GM12875 (cell line): Measurements from ENCODE around the gene ABCG5.

Experiments
- H3K4me3 ChIP-seq: one replicate; pipeline ENCODE4 v1.5.1; 2011; ENCODE audit warnings: low read depth, low read length, control low read depth
- TF ChIP-seq, protein P1 (sequence below): IDR thresholded peaks from 2 replicates; pipeline ENCODE4 v1.5.1; 2011; ENCODE audit warnings: low read depth, mild to moderate bottlenecking, control low read depth, inconsistent platforms, low read length, moderate library complexity, borderline replicate concordance; ENCODE audit not compliant: insufficient read depth

ABCG5 gene

DNA sequence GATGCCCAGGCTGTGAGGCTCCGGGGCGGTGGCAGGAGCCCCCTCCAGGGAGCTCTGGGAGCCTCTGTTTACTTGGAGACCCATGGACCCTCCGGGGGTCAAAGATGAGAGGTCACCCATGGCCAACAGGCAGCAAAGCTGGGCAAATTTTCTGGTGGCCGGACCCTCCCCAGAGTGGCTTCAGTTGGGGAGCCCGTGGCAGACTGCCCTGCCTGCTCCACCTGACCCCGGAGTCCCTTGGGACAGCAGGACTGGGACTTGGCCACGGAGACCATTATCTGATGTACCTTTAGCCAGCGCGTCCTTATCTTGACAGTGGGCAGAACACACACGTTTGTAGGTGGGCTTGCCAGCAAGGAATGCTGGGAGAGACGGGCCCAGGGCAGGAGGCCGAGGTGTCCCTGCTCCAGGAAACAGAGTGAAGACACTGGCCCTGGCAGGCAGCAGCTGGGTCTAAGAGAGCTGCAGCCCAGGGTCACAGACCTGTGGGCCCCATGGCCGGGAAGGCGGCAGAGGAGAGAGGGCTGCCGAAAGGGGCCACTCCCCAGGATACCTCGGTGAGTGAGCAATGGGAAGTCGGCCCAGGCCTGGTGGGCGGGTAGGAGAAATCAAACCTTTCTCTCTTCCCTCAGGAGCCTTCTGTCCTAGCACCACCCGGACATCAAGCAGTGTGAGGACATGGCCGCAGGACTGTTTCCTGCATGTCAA, at the start of gene ABCG5, which contains the start of gene ABCG8:
ABCG5 (minus strand) TSS at position 280 of the 708 bp plus-strand sequence; CDS start at position 120, 160 bp downstream.
ABCG8 (plus strand) TSS at position 412 of the 708 bp plus-strand sequence; CDS start at position 495, 83 bp downstream.
- TF ChIP-seq, protein P1, sequence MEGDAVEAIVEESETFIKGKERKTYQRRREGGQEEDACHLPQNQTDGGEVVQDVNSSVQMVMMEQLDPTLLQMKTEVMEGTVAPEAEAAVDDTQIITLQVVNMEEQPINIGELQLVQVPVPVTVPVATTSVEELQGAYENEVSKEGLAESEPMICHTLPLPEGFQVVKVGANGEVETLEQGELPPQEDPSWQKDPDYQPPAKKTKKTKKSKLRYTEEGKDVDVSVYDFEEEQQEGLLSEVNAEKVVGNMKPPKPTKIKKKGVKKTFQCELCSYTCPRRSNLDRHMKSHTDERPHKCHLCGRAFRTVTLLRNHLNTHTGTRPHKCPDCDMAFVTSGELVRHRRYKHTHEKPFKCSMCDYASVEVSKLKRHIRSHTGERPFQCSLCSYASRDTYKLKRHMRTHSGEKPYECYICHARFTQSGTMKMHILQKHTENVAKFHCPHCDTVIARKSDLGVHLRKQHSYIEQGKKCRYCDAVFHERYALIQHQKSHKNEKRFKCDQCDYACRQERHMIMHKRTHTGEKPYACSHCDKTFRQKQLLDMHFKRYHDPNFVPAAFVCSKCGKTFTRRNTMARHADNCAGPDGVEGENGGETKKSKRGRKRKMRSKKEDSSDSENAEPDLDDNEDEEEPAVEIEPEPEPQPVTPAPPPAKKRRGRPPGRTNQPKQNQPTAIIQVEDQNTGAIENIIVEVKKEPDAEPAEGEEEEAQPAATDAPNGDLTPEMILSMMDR, result no peak
- H3K4me3 ChIP-seq, result no peak within 1 kb of the TSS

DNA sequence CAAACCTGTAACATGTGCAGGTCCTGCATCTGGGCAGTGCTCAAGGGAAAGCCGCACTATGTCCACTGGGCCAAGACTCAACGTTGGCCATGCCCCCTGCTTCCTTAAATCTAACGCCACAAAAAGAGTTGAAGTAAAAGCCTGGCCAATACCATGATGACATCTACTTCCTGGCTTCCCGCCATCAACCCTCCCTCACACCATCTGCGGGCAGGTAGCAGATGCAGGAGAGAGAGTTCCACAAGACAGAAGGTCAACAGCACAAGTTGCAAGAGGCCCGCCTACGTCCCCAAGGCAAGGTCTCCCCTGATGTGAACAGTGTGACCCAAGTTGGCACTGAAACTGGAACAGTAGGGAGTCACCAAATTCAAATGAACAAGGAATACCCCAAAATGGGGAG, 48.5 kb upstream of the ABCG5 start:
- H3K4me3 ChIP-seq, result no peak overlapping the region

DNA sequence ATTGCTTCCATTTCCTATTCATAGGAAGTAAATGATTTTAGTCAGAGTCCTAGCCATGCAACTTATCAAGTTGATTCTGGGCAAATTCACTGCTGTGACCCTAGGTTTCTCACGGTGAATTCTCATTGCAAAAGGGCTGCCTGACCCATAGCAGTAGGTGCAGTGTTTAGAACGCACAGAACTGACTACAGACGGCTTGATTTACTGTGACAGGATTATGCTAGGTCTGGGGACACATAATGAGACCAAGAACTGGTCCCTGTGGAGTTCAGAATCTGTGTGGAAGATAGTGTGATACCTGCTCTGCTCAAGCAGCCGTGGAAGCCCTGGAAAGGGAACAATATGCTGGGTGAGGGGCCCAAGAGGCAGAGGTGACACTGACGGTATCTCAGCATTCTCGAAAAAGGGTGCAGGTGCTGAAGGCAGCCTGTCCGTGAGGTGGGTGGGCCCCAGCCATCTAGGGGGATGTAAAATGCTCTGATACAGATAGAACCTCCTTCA, 46.5 kb upstream of the ABCG5 start:
- TF ChIP-seq, protein P1, result no peak
- no peak overlapping the region for H3K4me3 ChIP-seq

More for the DNA sequence above, 48.5 kb upstream of the ABCG5 start:
- TF ChIP-seq, protein P1, result no peak

DNA sequence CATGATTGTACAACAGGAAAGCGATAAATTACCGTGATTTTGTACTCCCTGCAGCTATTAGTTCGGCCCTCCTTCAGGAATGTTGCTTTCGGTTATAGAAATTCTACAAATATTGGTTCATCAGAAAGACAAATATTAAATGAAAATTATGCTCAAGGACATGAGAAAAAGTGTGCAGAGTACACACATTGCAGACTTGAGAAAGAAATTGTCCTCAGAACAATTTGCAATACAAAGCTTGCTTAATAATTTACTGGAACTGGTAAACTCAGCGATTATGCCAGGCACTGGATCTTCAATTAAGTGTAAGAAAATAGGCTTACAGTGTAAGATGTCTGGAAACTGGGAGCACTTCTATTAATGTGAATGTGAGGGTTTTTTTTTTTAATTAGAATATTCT, 46.0 kb upstream of the ABCG5 start:
- TF ChIP-seq, protein P1, result no peak
- H3K4me3 ChIP-seq, result no peak overlapping the region

DNA sequence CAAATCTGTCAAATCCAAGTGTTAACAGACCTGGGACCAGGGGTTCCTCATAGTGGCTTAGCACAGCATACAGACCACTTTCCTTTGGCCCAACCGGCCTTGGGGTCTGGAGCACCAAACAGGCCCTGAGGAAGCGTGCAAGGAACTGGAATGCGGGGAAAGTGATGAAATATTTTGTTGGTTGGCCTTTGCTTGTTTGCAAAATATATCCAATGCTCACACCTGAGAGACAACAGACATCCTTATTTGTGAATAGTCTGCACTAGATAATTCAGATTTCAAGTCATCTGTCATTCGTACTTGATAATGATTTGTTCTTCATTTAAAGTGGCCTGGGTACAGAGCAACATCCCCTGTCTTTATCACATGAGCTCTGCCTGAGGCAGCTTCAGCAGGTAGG, 43.7 kb upstream of the ABCG5 start:
- TF ChIP-seq, protein P1, result no peak
- no peak overlapping the region for H3K4me3 ChIP-seq

DNA sequence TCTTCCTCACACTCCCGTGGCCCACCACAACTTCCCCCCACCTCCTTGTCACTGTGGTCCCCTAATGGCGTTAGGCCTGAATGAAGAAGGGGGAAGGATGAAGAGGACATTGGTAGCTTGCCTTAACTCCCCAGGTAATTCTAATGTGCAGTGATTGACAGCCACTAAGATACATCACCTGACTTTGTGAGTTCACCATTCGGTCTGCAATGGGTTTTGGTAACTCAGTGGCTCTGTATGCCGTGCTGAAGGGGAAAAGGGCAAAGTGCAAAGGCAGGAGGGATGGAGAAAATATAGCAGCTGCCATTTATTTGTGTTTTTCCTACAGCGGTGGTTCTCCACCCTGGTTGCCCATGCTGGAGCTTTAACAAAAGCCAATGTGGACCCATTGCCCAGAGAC, 42.3 kb upstream of the ABCG5 start:
- TF ChIP-seq, protein P1, result no peak
- H3K4me3 ChIP-seq, result no peak overlapping the region

DNA sequence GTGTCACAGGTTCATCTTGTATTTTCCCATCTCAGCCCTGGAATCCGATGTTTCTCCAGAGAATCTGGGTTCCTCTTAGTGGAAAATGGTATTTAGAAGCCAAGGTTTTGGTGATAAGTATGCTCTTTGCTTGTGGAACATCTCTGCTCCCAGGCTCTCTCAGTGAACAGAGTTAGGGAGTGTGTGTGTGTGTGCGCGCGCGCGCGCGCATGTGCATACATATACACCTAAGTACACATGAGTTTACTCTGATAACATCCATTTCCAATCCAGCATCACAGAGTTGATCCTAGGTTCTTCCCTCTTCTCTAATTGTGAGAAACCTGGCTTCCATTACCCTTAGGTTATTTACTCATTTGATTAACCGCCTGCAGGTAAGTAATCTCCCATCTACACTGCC, 41.8 kb upstream of the ABCG5 start:
- H3K4me3 ChIP-seq, result no peak overlapping the region
- TF ChIP-seq, protein P1, result no peak
